Nephron (organoid): ENCODE measurements around the gene FBLN2.

Source experiments
- H3K27ac Mint-ChIP-seq, 3 experiments: 2 replicates each; pipeline ENCODE4 v1.8.0; 2020; ENCODE audit warnings: mixed read lengths in 3 of 3, mild to moderate bottlenecking in 2 of 3, moderate library complexity in 1 of 3
- H3K27me3 Mint-ChIP-seq: 2 replicates; pipeline ENCODE4 v1.8.0; 2021; ENCODE audit warnings: low read depth, mild to moderate bottlenecking, moderate library complexity, mixed read lengths
- H3K36me3 Mint-ChIP-seq: 2 replicates; pipeline ENCODE4 v1.8.0; 2020; ENCODE audit warnings: low read depth, mixed read lengths
- H3K4me1 Mint-ChIP-seq: 2 replicates; pipeline ENCODE4 v1.8.0; 2020; ENCODE audit warnings: mixed read lengths
- H3K4me3 Mint-ChIP-seq, 3 experiments: 2 replicates each; pipeline ENCODE4 v1.8.0; 2020; ENCODE audit warnings: mild to moderate bottlenecking in 3 of 3, mixed read lengths in 3 of 3, moderate library complexity in 2 of 3
- H3K9me3 Mint-ChIP-seq: 2 replicates; pipeline ENCODE4 v1.8.0; 2020; ENCODE audit warnings: mixed read lengths
- TF ChIP-seq, protein P1 (sequence below), 3 experiments: fragments of 200-600 bp; sonication (generic); IDR thresholded peaks; one replicate each; pipeline ENCODE4 v1.5.0; 2021; ENCODE audit warnings: antibody characterized with exemption in 3 of 3; ENCODE audit not compliant: unreplicated experiment in 3 of 3

The FBLN2 gene

GRCh38 chr3:13645801-13646637 lies 97.1 kb downstream of the FBLN2 start:
- TF ChIP-seq, protein P1, sequence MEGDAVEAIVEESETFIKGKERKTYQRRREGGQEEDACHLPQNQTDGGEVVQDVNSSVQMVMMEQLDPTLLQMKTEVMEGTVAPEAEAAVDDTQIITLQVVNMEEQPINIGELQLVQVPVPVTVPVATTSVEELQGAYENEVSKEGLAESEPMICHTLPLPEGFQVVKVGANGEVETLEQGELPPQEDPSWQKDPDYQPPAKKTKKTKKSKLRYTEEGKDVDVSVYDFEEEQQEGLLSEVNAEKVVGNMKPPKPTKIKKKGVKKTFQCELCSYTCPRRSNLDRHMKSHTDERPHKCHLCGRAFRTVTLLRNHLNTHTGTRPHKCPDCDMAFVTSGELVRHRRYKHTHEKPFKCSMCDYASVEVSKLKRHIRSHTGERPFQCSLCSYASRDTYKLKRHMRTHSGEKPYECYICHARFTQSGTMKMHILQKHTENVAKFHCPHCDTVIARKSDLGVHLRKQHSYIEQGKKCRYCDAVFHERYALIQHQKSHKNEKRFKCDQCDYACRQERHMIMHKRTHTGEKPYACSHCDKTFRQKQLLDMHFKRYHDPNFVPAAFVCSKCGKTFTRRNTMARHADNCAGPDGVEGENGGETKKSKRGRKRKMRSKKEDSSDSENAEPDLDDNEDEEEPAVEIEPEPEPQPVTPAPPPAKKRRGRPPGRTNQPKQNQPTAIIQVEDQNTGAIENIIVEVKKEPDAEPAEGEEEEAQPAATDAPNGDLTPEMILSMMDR (IDR thresholded peaks at IDR 0.05; ENCODE audit: unreplicated experiment in 3 of 3), result no peak
- Mint-ChIP-seq H3K27ac (no peak overlapping the region), H3K4me1 (peaks cover 5% of the 10 kb centered on the region), H3K36me3 (no peaks in the 10 kb centered on the region), H3K27me3 (peaks cover 53% of the 10 kb centered on the region), H3K4me3 (no peak overlapping the region), H3K9me3 (no peaks in the 10 kb centered on the region)

DNA sequence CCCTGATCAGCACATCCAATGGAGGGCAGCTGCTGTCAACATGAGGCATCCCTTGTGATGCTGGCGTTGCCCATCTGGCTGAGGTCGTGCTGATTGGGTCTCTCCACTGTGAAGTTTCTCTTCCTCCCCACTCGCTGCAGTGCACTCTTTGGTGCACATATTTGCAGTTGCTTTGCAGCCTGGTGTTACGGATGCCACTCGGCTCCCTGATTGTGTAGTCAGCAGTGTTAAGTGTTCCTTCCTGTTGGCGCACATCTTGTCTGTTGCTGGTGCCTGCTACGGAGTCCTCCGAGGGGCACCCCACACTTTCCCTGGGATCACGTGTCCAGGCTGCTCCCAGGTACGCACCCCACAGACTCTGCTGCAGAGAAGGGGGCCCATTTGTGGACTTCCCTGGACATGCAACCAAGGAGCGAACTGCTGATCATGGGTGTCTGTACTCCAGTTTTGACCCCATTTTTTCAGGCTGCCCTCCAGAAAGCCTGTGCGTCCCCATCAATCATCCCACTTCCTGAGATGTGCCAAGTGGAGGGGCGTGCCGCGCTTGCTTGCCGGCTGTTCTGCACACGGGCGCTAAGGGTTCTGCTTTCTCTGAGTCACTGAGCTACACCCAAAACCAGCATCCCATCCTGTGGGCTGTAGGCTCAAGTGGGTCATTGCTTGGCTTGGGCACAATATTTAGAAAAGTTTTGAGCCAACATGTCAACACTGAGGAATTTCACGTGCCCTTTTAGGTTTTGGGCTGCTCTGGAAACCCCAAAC lies 98.6 kb downstream of the FBLN2 start:
- TF ChIP-seq, protein P1 (IDR thresholded peaks at IDR 0.05; ENCODE audit: unreplicated experiment in 3 of 3), result no peak
- H3K4me1 Mint-ChIP-seq, result peaks cover 5% of the 10 kb centered on the region

GRCh38 chr3:13648060-13649001 lies 99.4 kb downstream of the FBLN2 start:
- TF ChIP-seq, protein P1 (IDR thresholded peaks at IDR 0.05; ENCODE audit: unreplicated experiment in 3 of 3), result peak; percentile 97 to 99 (median 98)
- Mint-ChIP-seq H3K27me3 (peaks cover 64% of the 10 kb centered on the region), H3K9me3 (no peaks in the 10 kb centered on the region), H3K27ac (peak overlapping the region in 1 of 3 experiments; percentile 51), H3K36me3 (no peaks in the 10 kb centered on the region), H3K4me1 (peaks cover 5% of the 10 kb centered on the region), H3K4me3 (peak overlapping the region in 1 of 3 experiments; percentile 7)

More for the DNA sequence above, 98.6 kb downstream of the FBLN2 start:
- Mint-ChIP-seq H3K9me3 (no peaks in the 10 kb centered on the region), H3K27ac (no peak overlapping the region), H3K36me3 (no peaks in the 10 kb centered on the region), H3K27me3 (peaks cover 62% of the 10 kb centered on the region), H3K4me3 (no peak overlapping the region)

GRCh38 chr3:13650210-13651056 lies 101.5 kb downstream of the FBLN2 start:
- peak overlapping the region in 2 of 3 experiments; percentile 42 to 44 for H3K4me3 Mint-ChIP-seq
- H3K27ac Mint-ChIP-seq, result peak overlapping the region in 1 of 3 experiments; percentile 55
- H3K27me3 Mint-ChIP-seq, result peaks cover 61% of the 10 kb centered on the region
- no peaks in the 10 kb centered on the region for H3K36me3 Mint-ChIP-seq
- TF ChIP-seq, protein P1 (IDR thresholded peaks at IDR 0.05; ENCODE audit: unreplicated experiment in 3 of 3), result peak; percentile 99 to 100 (median 100)
- H3K9me3 Mint-ChIP-seq, result no peaks in the 10 kb centered on the region
- H3K4me1 Mint-ChIP-seq, result peaks cover 5% of the 10 kb centered on the region

DNA sequence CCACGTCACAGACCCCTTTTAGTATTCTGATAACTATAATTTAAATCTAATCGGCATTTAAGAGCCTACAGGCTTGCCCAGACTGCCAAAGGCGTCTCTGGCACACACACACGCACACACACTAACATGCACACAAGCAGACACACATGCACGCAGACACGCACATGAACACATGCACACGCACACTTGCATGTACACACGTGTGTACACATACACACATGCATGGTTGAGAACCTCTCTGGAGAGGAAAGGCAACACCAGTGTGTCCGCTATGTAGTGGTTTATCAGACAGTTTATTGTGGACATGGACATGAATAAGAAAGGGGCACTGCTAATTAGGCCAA lies 102.1 kb downstream of the FBLN2 start:
- Mint-ChIP-seq H3K27me3 (peaks cover 65% of the 10 kb centered on the region), H3K27ac (no peak overlapping the region), H3K36me3 (no peaks in the 10 kb centered on the region), H3K4me3 (no peak overlapping the region), H3K9me3 (no peaks in the 10 kb centered on the region), H3K4me1 (peaks cover 5% of the 10 kb centered on the region)
- TF ChIP-seq, protein P1 (IDR thresholded peaks at IDR 0.05; ENCODE audit: unreplicated experiment in 3 of 3), result no peak
